ENCODE measurements around the gene PSRC1.

The PSRC1 gene

DNA sequence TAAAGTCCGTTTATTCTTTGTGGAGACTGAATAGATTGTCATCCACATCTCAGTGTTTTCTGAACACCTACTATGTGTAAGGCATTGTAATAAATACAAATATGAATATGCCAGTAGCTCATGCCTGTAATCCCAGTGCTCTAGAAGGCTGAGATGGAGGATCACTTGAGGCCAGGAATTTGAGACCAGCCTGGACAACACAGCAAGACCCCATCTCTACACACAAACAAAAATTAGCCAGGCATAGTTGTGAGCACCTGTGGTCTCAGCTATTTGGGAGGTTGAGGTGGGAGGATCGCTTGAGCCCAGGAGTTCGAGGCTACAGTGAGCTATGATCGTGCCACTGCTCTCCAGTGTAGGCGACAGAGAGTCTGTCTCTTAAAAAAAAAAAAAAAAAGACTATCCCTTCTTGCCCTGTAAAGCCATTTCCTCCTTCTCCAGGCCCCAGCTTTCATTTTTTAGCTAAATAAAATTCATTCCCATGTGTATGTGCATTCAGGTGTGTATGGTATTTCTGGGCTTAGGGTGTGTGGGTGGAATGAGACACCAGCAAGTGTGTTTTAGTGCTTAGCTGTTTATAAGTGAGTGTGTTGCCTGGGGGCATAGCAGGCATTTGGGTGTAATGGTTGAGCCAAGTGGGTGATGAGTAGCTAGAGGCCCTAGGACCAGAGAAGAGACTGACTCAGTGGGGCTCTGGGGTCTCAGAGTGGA lies 25.8 kb downstream of the PSRC1 start:
- no peak for DNase-seq

DNA sequence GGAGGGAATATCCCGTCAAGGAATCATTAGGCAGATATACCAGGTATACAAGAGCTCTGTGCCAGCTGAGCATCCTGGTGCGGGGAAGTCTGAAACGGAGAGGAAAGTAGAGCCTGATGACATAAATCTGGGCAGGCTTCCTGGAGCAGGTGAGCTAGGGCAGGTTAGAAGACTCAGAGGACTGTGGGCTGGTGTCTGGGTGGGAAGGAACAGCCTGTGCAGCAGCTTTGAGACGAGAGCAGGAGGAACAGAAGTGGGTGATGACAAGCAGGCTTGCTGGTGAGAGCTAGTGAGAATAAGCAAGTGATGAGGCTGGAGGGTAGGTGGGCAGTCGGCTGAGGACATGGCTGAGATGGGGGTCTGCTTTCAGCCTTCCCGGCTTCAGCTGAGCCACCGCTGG lies 26.9 kb downstream of the PSRC1 start:
- no peak for DNase-seq

DNA sequence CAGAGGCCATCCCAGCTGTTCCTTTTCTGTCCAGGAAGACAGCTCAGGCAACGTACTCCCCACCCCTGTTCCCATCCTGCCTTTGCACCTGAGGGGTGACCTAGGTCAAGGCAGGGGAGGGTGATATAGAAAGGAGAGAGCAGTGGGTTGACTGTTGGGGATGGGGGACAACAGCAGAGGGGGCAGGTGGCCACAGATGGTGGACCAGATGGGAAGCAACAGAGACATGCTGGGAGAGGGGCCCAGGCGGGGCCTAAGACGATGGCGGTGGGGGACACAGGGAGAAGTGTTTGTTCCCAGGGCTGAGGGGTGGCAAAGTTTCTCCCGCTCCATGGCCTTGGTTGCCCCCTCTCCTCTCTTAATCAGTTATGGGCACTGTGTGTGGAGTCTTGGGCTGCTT lies 27.3 kb downstream of the PSRC1 start:
- no peak for DNase-seq

DNA sequence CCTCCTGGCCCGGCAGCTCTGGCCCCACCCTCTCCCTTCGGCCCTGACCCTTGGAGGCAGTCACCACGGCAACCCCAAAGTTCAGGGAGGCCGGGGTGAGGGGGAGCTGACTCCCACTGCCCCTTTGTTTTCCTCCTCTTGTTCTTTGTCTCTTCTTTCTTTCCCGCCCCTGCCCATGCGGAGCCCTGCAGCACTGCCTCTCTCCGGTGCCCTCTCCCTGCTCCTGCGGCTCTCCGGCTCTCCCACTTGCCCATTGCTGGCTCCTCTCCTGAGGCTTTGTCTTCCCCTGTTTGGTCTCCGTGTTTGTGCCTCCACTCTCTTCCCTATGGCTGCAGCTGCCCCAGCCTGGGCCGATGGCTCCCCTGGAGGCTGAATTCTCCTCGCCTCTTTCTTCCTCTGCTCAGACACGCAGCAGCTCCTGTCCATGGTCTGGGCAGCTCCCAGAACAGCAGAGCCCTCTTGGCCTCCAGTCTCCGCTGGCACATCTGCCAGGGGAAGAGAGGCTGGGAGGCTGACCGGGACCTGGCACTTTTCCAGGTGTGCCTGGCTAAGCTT lies 27.8 kb downstream of the PSRC1 start:
- no peak for DNase-seq

DNA sequence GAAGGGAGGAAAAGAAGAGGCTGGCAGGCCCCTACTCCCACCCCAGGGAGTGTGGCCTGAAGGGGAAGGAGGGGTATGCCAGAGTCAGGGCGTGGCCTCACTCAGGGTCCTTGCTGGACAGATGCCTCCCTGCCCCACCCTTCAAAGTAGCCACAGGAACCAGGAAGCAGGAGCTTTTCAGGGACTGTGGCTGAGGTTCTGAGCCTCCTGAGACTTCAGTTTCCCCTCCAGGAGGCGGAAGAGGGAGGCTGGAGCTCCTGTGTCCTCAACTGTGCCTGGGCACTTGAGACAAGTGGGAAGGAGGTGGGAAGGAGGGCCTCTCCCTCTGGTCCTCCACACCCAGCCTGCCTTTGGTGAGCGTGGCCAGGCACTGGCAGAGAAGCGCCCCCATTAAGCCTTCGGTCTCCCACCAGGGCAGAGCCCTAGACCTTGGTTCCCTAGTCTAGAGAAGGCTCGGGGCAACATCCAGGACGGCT lies 28.3 kb downstream of the PSRC1 start:
- no peak for DNase-seq

DNA sequence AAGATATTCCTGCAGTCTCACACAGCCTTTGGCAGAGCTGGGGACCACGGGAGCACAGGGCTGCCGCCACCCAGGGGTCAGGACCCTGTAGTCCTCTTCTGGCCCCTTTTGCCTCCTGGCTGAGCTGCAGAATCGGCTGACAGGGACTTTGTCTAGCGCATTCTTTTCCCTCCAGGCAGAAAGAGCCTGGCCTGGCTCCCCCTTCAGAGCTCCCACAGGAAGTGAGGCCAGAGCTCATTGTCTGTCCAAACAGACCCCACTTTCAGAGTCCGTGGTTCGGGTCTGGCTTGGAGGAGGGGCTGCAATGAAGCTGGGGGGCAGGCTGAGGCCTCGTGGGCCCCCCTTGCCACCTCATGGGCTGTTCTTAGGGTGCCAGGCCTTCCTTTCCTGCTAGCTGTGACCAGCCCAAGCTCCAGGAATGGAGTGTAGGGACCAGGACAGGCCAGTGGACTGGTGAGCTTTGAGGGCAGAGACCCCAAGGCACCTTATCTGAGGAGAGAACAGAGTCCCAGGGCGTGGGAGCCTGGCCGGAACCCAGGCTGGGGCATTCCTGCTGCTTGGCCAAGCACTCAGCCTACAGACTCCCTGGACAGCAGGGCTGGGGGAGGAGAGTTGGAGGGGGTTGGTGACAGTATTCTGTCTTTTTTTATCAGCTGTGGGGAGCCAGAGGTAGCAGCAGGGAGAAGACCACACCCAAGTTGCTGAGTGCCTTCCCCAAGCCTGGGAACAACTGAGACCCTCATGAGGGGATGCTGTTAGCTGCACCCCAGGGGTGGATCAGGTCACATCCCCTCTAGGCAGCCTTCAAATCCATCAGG lies 28.9 kb downstream of the PSRC1 start:
- no peak for DNase-seq

DNA sequence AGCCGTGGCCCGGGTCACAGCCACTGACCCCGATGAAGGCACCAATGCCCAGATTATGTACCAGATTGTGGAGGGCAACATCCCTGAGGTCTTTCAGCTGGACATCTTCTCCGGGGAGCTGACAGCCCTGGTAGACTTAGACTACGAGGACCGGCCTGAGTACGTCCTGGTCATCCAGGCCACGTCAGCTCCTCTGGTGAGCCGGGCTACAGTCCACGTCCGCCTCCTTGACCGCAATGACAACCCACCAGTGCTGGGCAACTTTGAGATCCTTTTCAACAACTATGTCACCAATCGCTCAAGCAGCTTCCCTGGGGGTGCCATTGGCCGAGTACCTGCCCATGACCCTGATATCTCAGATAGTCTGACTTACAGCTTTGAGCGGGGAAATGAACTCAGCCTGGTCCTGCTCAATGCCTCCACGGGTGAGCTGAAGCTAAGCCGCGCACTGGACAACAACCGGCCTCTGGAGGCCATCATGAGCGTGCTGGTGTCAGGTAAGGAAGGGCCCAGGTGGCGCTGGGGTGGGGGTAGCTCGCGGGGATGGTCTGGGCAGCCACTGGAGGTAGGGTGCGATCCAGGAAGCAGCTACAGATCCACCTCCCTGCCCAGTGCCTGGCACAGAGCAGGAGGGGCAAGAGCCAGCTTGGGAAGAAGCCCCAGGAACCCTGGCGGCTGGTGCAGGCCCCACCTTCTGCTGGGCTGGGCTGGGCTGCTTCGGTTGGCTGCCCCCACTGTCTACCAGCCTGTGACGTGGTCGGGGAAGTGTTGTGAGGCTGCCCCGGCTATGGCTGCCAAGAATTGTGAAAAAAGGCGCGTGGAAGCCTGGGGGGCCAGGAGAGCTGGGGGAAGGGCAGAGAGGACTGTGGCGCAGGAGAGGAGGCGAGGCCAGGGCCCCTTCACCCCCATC lies 29.8 kb downstream of the PSRC1 start:
- no peak for DNase-seq

DNA sequence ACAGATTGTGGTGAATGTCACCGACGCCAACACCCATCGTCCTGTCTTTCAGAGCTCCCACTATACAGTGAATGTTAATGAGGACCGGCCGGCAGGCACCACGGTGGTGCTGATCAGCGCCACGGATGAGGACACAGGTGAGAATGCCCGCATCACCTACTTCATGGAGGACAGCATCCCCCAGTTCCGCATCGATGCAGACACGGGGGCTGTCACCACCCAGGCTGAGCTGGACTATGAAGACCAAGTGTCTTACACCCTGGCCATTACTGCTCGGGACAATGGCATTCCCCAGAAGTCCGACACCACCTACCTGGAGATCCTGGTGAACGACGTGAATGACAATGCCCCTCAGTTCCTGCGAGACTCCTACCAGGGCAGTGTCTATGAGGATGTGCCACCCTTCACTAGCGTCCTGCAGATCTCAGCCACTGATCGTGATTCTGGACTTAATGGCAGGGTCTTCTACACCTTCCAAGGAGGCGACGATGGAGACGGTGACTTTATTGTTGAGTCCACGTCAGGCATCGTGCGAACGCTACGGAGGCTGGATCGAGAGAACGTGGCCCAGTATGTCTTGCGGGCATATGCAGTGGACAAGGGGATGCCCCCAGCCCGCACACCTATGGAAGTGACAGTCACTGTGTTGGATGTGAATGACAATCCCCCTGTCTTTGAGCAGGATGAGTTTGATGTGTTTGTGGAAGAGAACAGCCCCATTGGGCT lies 30.6 kb downstream of the PSRC1 start:
- DNase-seq = no peak

DNA sequence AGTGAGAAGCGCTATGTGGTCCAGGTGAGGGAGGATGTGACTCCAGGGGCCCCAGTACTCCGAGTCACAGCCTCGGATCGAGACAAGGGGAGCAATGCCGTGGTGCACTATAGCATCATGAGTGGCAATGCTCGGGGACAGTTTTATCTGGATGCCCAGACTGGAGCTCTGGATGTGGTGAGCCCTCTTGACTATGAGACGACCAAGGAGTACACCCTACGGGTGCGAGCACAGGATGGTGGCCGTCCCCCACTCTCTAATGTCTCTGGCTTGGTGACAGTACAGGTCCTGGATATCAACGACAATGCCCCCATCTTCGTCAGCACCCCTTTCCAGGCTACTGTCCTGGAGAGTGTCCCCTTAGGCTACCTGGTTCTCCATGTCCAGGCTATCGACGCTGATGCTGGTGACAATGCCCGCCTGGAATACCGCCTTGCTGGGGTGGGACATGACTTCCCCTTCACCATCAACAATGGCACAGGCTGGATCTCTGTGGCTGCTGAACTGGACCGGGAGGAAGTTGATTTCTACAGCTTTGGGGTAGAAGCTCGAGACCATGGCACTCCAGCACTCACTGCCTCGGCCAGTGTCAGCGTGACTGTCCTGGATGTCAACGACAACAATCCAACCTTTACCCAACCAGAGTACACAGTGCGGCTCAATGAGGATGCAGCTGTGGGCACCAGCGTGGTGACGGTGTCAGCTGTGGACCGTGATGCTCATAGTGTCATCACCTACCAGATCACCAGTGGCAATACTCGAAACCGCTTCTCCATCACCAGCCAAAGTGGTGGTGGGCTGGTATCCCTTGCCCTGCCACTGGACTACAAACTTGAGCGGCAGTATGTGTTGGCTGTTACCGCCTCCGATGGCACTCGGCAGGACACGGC lies 31.4 kb downstream of the PSRC1 start:
- no peak for DNase-seq

DNA sequence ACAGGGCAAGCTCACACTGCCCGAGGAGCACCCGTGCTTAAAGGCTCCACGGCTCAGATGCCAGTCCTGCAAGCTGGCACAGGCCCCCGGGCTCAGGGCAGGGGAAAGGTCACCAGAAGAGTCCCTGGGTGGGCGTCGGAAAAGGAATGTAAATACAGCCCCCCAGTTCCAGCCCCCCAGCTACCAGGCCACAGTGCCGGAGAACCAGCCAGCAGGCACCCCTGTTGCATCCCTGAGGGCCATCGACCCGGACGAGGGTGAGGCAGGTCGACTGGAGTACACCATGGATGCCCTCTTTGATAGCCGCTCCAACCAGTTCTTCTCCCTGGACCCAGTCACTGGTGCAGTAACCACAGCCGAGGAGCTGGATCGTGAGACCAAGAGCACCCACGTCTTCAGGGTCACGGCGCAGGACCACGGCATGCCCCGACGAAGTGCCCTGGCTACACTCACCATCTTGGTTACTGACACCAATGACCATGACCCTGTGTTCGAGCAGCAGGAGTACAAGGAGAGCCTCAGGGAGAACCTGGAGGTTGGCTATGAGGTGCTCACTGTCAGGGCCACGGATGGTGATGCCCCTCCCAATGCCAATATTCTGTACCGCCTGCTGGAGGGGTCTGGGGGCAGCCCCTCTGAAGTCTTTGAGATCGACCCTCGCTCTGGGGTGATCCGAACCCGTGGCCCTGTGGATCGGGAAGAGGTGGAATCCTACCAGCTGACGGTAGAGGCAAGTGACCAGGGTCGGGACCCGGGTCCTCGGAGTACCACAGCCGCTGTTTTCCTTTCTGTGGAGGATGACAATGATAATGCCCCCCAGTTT lies 32.3 kb downstream of the PSRC1 start:
- no peak for DNase-seq

DNA sequence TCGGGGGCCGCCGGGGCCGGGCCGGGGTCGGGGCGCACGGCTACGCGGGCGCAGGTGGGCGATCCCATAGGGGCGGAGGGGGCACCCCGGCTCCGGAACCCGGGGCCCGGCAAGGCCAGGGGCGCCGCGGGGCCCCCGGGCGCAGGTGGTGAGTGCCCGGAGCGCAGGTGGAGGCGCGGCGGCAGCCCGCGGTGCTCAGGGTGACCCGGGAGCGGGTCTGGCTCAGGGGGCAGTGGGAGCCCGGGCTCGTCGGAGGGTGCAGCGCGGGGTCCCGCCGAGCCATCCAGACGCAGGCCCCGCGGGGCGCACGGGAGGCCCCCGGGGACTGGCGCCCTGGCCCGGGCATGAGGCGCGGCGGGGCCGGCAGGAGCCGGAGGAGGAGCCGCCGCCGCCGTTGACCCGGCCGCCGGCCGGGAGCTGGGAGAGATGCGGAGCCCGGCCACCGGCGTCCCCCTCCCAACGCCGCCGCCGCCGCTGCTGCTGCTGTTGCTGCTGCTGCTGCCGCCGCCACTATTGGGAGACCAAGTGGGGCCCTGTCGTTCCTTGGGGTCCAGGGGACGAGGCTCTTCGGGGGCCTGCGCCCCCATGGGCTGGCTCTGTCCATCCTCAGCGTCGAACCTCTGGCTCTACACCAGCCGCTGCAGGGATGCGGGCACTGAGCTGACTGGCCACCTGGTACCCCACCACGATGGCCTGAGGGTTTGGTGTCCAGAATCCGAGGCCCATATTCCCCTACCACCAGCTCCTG lies 33.1 kb downstream of the PSRC1 start:
- no peak for DNase-seq

DNA sequence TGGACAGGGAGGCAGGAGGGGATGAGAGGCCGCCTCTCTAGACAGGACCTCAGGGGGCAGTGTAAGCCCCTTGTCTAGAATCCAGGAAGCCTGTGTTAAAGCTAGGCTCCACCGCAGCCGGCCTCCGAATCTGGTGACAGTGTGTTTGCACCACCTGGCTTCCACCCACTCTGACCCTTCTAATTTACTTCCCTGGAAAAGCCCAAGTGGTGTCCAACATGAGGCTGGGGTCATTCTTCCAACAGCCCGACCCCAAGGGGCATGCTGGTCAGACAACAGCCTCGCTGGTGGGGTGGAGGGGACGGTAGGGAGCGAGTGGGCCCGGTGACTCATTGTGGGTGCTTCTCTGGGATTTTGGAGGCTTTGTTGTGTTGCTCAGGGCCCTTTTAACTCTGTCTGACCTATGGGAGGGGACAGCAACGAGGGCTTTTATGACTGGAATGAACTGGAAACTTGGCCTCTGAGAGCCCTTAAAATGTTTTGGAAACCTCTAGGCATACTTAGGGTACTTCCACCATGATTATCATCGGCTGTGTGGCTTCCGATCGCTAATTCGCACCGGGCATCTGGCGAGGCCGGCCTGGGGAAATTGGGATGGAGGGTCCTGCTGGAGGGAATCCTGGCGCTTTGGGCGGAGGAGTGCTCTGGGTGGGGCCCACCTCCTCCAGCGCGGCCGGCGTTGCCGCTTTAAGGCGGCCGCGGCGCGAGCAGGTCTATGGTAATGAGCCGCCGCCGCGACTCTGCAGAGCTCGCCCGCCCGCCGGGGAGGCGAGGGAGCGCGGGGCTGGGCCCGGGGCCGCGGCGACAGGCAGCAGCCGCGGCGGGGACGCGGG lies 33.9 kb downstream of the PSRC1 start, which contains the start of gene CELSR2:
TSS of gene CELSR2 (plus strand) at position 743 of the 833 bp plus-strand sequence. CDS start 541 bp downstream, outside the sequence.
- peak; percentile 57 for DNase-seq

DNA sequence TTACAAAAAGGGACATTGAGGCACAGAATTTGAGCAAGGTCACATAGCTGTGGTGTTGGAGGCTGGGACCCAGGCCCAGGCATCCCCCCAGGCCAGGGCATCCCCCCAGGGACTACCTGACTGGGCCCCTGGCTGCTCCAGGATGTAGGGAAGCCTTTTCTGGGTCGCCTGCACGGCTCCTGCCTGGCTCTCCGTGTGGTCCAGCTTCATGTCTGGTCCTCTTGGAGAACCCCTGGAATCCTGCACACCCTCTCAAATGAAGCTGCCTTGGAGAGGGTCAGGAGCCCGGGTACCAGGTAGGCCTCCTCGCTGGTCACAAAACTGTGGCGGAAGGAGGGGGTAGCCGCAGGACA lies 34.5 kb downstream of the PSRC1 start:
- DNase-seq = no peak

DNA sequence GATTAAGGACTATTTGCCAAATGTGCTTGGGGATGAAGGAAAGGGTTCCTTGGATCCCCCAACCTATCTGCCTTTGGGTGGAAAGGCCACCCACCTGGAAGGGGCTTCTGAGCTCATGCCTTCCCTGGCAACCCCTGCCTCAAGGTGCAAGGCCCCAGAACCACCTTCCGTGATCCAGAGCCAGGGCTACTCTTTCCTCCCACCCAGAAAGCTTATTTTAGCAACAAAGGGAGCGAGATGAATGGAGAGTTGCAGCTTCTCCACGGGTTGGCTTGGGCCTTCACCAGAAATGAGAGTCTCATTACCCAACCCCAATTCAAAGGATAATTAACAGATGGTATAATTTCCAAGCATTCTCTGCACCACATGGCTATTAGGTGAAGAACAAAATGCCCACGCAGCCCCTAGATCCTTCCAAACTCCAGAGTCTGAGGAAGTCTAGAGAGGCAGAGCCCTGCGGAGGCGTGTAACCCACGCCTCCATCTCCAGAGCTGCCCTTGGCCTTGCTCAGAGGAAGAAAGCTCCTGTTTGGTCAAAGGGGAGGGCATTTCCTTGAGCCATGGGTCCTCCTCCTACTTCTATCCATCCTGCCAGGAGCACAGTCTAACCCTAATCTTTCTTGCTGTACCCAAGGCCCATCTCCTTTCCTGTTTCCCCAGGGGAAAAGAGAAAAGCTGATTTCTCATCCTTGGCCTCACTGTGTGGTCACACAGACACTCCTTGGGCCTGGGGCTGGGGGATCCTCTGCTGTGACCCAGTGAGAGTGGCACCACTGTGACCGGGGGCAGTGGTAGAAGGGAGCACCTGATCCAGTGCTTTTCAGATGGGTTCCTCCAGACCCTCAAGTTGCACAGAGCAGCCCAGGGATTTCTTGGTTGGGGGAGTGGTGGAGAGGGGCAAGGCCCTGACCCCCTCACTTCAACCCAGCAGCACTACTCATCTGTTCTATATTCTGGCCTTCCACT lies 35.3 kb downstream of the PSRC1 start:
- DNase-seq = no peak

DNA sequence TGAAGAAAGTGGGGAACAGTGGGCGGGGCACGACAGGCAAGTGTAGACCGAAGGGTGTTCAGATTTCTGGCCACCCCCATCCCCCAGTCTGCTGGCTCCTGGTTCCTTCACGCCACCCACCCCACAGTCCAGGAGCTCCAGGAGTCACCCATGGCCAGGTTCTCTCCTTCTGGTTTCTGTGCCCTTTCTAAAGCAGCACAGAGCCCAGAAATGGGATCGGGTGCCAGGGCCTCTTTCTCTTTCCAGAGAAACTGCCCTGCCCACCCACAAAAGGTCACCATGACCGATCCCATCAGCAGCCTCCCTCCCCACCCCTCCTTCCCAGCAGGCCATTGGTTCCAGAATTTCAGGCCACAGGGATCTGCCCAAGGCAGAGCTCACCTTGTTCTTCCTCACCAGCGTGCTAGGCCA lies 36.8 kb downstream of the PSRC1 start:
- no peak for DNase-seq

DNA sequence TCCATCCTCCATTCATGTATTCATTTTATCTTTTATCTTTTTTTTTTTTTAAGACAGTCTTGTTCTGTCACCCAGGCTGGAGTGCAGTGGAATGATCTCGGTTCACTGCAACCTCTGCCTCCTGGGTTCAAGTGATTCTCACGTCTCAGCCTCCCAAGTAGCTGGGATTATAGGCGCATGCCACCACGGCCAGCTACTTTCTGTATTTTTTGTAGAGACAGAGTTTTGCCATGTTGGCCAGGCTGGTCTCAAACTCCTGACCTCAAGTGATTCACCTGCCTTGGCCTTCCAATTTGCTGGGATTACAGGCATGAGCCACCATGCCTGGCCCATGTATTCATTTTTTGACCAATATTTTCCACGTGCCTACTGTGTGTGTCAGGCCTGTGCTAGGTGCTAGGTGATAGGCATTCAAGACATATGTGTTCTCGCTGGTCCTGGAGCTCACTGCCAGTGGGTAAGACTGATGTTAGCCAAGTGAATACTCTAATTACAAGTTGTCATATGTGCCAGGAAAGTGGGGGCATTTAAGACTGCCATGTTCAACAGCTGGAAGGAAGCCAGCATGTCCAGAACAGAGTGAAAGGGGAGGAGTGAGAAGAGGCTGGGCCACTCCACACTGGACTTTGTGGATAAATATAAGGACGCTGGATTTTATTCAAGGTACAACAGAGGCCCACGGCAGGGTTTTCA lies 38.9 kb downstream of the PSRC1 start:
- no peak for DNase-seq

DNA sequence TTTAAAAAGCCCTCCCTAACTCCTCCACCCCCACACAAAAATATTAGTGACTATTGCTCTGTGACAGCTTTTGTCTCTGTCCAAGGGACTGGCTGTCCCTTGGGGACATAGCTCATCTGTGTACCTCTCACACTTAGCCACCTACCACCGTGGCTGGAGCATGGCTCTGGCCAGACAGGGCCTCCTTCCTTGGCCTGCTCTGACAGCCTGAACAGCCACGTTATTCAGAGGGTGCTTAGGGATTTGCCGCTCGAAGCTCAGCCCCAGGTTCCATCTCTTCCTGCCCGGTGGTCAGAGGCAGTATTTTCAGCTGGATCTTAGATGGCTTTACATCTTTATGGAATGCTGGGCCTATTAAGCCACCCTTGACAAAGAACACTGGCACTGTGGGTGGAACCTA lies 39.7 kb downstream of the PSRC1 start:
- no peak for DNase-seq
